Measurements from ENCODE around the gene TLE1. TPM values are rescaled to one million over a fixed set of nuclear protein-coding genes. Genes with fewer than 3 reads are reported as not detected.

The TLE1 gene
- total RNA-seq, 2 donors from 2014 or later, result 15.0 to 15.2 TPM

DNA sequence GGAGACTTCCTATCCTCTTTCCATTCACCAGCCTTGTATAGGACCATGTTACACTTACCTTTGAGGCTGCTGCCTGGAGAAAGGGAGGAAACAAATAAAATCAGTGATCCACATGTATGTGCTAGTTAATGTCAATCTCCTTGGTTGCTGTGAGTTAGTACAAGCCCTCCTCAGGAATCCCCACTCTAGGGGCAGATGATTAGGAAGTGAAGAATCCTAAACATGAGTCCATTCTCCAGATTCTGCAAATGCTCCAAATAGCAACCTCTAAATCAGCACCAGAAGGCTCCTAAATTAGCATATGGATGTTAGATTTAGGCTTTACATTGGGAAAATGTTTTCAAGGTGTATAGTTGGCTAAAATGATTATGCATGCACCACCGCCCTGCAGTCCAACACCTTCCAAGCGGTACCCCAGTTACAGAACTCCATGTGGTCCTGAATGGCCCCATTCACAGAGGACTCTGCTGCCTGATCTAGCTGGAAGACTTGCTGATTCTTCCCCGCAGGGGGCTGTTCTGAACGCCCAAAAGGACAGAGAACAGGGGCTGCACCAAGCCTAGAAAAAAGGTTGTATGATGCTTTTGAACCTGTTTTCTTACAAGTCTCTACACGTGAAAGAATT, 123.2 kb downstream of the TLE1 start:
- no peak for ATAC-seq
- no peak for DNase-seq
- intact Hi-C loops (cut with DNase I), result no loop called here

- no peak for DNase-seq
- intact Hi-C loops (cut with DNase I), result no loop called here
- ATAC-seq, result no peak
Measured at GRCh38 chr9:81565609-81566008, 123.7 kb downstream of the TLE1 start.

DNA sequence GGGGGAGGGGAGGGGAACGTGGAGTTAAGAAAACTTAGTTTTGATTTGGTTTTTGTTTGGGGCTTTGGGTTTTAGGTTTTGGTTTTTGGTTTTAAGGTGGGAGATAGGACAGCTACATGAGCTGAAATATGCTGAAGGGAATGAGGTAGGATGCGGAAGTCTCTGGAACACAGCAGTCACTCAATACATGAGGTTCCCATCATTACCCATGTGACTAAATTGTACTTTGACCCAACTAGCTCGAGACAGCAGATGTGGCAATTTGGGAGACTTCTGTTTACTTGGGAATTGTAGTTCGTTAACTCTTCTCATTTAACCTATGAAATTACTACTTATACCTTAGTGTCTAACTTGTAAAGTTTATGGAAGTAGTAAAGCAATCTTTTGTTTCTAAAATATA, 124.2 kb downstream of the TLE1 start:
- no peak for DNase-seq

DNA sequence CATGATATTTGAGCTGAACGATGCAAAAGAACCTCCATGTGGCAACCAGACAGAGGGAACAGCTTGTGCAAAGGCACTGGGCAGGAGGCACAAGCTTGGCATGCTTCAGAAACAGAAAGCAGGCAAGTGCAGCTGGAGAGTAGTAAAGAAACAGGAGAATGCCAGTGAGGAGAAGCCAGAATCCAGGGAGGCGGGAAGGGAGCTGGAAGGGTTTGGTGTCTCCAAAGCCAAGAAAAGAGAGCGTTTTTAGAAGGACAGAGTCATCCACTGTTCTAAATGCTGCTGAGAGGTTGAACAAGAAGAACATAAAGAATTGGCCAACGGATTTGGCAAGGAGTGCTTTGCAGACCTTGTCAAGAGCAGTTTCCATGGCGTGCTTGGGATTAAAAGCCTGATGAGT, 124.7 kb downstream of the TLE1 start:
- peak in 1 of 2 donors; percentile 57 for ATAC-seq
- intact Hi-C loops (cut with DNase I), result no loop called here
- no peak for DNase-seq

More for the DNA sequence above, 124.2 kb downstream of the TLE1 start:
- intact Hi-C loops (cut with DNase I), result no loop called here
- ATAC-seq, result no peak

- no peak for DNase-seq
- no peak for ATAC-seq
- intact Hi-C loops (cut with DNase I), result no loop called here
Measured at GRCh38 chr9:81563739-81564138, 125.6 kb downstream of the TLE1 start.

DNA sequence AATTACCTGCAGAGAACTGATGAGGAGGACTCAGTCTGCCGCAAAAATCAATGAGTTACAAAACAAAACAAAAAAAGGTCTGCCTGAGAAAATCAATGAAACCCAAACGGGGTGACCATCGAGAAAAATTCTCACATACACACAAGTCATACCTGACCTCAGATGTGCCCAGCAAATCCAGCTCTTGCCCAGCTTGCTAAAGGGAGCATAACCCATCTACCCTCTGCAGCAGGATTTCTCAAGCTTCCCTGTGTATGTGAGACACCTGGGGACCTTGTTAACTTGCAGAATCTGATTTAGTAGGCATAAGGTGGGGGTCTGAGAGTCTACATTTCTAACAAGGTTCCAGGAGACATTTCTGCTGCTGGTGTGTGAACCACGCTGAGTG, 126.3 kb downstream of the TLE1 start:
- DNase-seq (no peak), ATAC-seq (no peak)
- intact Hi-C loops (cut with DNase I), result no loop called here

GRCh38 chr9:81562231-81563019, 126.9 kb downstream of the TLE1 start:
- ATAC-seq (peak; percentile 10 to 42), DNase-seq (peak; percentile 34)
- intact Hi-C loops (cut with DNase I), result no loop called here

DNA sequence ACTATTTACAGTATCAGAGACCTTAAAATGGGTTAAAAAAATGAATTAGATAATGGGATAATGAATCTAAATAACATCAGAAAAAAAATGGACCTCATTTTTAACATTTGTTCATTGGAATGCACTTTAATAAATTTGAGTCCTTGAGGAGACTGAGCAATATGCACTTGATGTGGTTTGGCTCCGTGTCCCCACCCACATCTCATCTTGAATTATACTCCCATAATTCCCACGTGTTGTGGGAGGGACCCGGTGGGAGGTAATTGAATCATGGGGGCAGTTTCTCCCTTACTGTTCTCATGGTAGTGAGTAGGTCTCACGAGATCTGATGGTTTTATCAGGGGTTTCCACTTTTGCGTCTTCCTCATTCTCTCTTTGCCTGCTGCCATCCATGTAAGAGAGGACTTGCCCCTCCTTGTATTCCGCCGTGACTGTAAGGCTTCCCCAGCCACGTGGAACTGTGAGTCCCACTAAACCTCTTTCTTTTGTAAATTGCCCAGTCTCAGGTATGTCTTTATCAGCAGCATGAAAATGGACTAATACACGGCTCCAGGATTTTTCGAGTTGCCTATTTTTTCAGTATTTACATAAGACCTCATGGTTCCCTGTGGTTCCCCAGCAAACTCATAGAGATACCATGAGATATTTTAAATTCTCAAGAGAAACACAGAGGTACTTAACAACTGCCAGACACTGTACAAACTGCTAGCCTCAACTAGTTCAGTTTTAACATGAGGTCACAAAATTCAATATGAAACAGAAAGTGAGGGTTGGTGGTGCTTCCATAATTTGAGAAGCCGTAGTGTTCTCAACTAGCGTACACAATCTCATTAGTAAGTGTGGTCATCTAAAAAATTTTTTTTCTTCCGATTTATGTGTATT, 128.3 kb downstream of the TLE1 start:
- DNase-seq (no peak), ATAC-seq (no peak)
- intact Hi-C loops (cut with DNase I), result no loop called here

- intact Hi-C loops (cut with DNase I), result no loop called here
- no peak for DNase-seq
- ATAC-seq, result peak in 1 of 2 donors; percentile 60
Measured at GRCh38 chr9:81559709-81560108, 129.6 kb downstream of the TLE1 start.

DNA sequence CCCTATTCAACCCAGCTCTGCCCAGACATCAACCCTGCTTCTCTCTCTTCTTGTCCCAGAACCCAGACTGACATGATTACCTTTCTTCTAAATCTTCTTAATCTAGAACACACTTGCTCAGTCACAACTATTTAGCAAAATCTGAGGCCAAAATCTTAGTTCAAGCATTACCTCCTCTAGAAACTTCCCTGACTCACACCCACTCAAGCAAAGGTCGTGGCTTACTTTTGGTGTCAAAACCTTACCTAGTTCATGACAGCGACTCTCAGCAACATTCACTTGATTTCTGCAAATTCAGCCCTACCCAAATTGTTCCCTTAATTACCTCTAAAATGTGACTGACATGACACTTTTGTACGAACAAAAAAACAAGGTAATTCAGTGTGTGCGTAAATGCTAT, 130.2 kb downstream of the TLE1 start:
- DNase-seq, result no peak
- no peak for ATAC-seq
- intact Hi-C loops (cut with DNase I), result no loop called here

- ATAC-seq (peak; percentile 72 to 75), DNase-seq (no peak)
- intact Hi-C loops (cut with DNase I), result no loop called here
Measured at GRCh38 chr9:81558091-81558830, 131.1 kb downstream of the TLE1 start.

- no peak for DNase-seq
- intact Hi-C loops (cut with DNase I), result no loop called here
- ATAC-seq, result peak in 1 of 2 donors; percentile 50
Measured at GRCh38 chr9:81557452-81558090, 131.8 kb downstream of the TLE1 start.

GRCh38 chr9:81556923-81557322, 132.4 kb downstream of the TLE1 start:
- intact Hi-C loops (cut with DNase I), result no loop called here
- ATAC-seq (no peak), DNase-seq (no peak)

DNA sequence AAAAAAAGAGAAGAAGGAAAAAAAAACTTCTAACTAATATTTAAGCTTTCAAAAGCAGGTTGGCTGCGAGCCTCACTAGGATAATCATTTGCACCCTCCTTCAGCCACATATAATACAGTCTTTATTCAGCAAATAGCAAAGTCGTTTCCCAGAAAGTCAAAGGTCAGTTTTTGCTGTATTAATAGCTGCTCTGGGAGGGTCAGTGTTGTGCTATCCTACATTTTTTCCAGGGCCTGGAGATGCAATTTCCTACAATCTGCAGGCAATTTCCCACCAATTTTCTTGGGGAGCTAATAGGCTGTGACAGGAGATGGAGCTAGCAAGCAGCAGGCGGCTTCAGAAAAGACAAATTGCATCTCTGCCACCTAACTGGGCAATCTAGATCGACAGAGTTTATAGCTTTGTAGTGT, 136.8 kb downstream of the TLE1 start:
- intact Hi-C loops (cut with DNase I), result no loop called here
- no peak for DNase-seq

GRCh38 chr9:81550207-81550583, 139.2 kb downstream of the TLE1 start:
- DNase-seq (no peak), ATAC-seq (no peak)
- intact Hi-C loops (cut with DNase I), result no loop called here

More for the DNA sequence above, 136.8 kb downstream of the TLE1 start:
- no peak for ATAC-seq

GRCh38 chr9:81549500-81550206, 139.7 kb downstream of the TLE1 start:
- no peak for DNase-seq
- peak in 1 of 2 donors; percentile 84 for ATAC-seq
- intact Hi-C loops (cut with DNase I), result no loop called here

DNA sequence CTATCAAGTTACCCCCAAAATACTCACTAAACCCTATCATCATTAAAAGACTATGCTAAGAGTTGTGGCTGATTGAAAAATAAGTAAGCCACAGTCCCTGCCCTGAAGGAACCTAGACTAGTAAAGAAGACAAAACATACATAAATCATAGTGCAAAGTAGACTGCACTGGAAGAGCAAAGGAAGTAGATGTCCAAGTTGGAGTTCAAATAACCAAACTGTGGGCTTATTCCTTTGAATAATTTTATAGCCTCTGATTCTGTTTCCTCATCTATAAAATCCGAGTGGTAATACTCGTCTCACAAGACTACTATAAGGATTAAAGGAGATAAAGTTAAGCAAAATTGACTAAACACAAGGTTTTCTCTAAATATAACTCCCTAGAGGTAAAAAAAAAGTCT, 140.4 kb downstream of the TLE1 start:
- ATAC-seq, result no peak
- no peak for DNase-seq
- intact Hi-C loops (cut with DNase I), result no loop called here

- ATAC-seq (no peak), DNase-seq (no peak)
- intact Hi-C loops (cut with DNase I), result no loop called here
Measured at GRCh38 chr9:81546489-81546888, 142.9 kb downstream of the TLE1 start.
